HEK293 (cell line): ENCODE data around the gene GNPTG.
A peak's percentile ranks its signal among the peaks of the same experiment; 100 is the strongest.

Source experiments
- CTCF ChIP-seq: fragments of 450-650 bp; formaldehyde crosslinking; IDR thresholded peaks from 2 replicates; pipeline ENCODE4 v1.5.1; 2016; ENCODE audit warnings: missing biosample characterization, missing genetic modification characterization
- ZBTB20 ChIP-seq: fragments of 450-650 bp; formaldehyde crosslinking; IDR thresholded peaks from 2 replicates; pipeline ENCODE4 v1.5.1; 2016; ENCODE audit warnings: missing biosample characterization, missing genetic modification characterization
- ZNF214 ChIP-seq: fragments of 450-650 bp; formaldehyde crosslinking; IDR thresholded peaks from 2 replicates; pipeline ENCODE4 v1.5.1; 2017; ENCODE audit warnings: missing biosample characterization, mild to moderate bottlenecking, missing genetic modification characterization, borderline replicate concordance
- ZNF274 ChIP-seq, 2 experiments: fragments of 200-500 bp in 1 of 2; fragments of 450-650 bp in 1 of 2; sonication (Bioruptor generic) in 1 of 2; formaldehyde crosslinking in 1 of 2; IDR thresholded peaks; 2 replicates each; pipeline versions ENCODE4 v1.5.1 to v1.6.1; 2014 to 2016; ENCODE audit warnings: borderline replicate concordance in 1 of 2, inconsistent platforms in 1 of 2, low read length in 1 of 2, missing biosample characterization in 1 of 2, missing genetic modification characterization in 1 of 2
- ZNF335 ChIP-seq: fragments of 450-650 bp; formaldehyde crosslinking; conservative IDR thresholded peaks from 2 replicates; pipeline ENCODE4 v1.5.1; 2016; ENCODE audit warnings: missing biosample characterization, missing genetic modification characterization

- TF ChIP-seq ZNF214 (tag by site-specific recombination) (no peak), CTCF (tag by site-specific recombination) (no peak), ZBTB20 (tag by site-specific recombination) (no peak; the same call in 1 of the 2 replicates), ZNF274 (IDR thresholded peaks at IDR 0.05; ENCODE audit: low read length) (no peak), ZNF274 (tag by site-specific recombination; IDR thresholded peaks at IDR 0.05; ENCODE audit: borderline replicate concordance) (no peak), ZNF335 (tag by site-specific recombination) (peak; percentile 95)
These were observed 42.5 kb upstream of the GNPTG start, which contains the start of gene UBE2I for GRCh38 chr16:1308977-1309885.
